Measurements from ENCODE around the gene CNNM1.

- TF ChIP-seq, protein P1, sequence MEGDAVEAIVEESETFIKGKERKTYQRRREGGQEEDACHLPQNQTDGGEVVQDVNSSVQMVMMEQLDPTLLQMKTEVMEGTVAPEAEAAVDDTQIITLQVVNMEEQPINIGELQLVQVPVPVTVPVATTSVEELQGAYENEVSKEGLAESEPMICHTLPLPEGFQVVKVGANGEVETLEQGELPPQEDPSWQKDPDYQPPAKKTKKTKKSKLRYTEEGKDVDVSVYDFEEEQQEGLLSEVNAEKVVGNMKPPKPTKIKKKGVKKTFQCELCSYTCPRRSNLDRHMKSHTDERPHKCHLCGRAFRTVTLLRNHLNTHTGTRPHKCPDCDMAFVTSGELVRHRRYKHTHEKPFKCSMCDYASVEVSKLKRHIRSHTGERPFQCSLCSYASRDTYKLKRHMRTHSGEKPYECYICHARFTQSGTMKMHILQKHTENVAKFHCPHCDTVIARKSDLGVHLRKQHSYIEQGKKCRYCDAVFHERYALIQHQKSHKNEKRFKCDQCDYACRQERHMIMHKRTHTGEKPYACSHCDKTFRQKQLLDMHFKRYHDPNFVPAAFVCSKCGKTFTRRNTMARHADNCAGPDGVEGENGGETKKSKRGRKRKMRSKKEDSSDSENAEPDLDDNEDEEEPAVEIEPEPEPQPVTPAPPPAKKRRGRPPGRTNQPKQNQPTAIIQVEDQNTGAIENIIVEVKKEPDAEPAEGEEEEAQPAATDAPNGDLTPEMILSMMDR (IDR thresholded peaks at IDR 0.05), result no peak
- TF ChIP-seq POLR2A (IDR thresholded peaks at IDR 0.05), result no peak
These were observed 65.1 kb downstream of the CNNM1 start for GRCh38 chr10:99394256-99394655.
